Stimulated activated naive CD4-positive, alpha-beta T cell (primary cell): ENCODE data around the gene LSAMP.

Source experiments
- DNase-seq, 6 experiments: peaks; one replicate each; lab custom pipeline; 2025; lab: John Stamatoyannopoulos, UW

LSAMP gene

DNA sequence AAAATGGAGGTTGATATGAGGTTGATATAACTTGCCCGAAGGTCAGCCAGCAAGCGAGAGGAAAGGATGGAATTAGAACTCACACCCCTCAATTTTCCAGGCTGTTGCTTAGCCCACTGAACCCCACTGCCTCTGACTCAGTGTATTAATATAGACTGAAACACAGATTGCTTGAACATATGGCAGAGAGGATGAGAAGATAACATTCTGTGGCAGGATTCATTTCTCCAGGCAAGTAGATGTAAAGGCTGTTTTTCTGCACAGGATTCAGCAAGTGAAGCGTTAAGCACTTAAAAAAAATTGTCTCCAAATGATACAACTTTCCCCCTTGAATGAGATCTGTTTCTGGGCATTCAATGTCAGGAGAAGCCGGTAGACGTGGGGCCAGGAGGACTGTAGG lies 486.8 kb downstream of the LSAMP start:
- DNase-seq, result no peak

DNA sequence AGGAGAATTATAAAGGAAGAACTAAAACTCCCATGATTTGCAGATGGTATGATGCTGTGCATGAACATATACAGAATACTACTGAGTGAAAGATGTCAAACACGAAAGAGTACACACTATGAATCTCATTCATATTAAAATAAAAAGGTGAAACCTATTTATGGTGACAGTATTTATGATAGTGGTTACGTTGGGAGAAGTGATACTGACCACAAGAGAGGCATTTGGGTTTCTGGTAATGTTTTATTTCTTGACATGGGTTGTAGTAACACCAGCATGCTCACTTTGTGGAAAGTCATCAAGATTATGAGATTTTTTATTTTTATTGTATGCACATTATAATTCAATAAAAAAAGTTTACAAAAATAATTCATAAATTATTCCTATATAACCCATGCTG lies 498.0 kb downstream of the LSAMP start:
- no peak for DNase-seq

GRCh38 chr3:115943579-115943978 lies 501.7 kb downstream of the LSAMP start:
- DNase-seq, result no peak

- no peak for DNase-seq
Observed at GRCh38 chr3:115937054-115937453, 508.2 kb downstream of the LSAMP start.

GRCh38 chr3:115932807-115933206 lies 512.5 kb downstream of the LSAMP start:
- no peak for DNase-seq

- DNase-seq, result no peak
Observed at GRCh38 chr3:115931581-115931980, 513.7 kb downstream of the LSAMP start.

- DNase-seq, result no peak
Observed at GRCh38 chr3:115930922-115931321, 514.4 kb downstream of the LSAMP start.

- no peak for DNase-seq
Observed at GRCh38 chr3:115930168-115930567, 515.1 kb downstream of the LSAMP start.

GRCh38 chr3:115928376-115928775 lies 516.9 kb downstream of the LSAMP start:
- no peak for DNase-seq

- no peak for DNase-seq
Observed at GRCh38 chr3:115927197-115927596, 518.1 kb downstream of the LSAMP start.

DNA sequence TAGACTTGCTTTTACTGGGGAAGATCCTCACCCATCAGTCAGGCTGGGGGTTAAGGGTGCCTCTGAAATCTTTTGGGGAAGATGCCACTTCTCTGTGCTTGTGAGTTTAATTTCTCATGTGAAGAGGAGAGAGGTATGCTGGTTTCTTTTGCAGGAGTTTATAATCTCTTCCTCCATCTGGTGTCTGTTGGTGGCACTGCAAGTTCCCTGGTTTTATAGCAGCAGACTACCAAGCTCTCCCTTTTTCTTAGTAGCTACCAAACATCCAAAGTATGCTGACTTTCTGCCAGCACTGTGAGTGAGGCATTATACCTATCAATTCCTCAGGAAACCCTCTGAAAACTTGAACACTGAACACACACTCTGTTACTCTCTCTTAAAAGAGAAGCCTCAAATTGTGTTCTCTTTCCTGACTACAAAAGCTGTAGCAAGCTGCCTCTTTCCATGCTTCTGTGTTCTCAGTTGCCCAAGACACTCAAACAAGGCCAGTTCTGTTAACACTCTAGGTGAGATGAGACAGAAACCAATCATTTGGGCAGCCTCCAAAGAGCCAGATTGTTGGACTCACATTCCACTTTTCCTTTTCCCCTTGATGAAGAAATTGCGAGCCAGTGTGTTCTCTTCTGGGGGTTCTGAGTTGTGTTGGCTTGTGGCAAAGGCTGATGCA lies 522.5 kb downstream of the LSAMP start:
- DNase-seq, result no peak

- DNase-seq, result no peak
Observed at GRCh38 chr3:115921711-115922110, 523.6 kb downstream of the LSAMP start.

- DNase-seq, result no peak
Observed at GRCh38 chr3:115918900-115919299, 526.4 kb downstream of the LSAMP start.

- DNase-seq, result no peak
Observed at GRCh38 chr3:115916866-115917265, 528.4 kb downstream of the LSAMP start.

GRCh38 chr3:115915061-115915460 lies 530.2 kb downstream of the LSAMP start:
- DNase-seq, result no peak

- no peak for DNase-seq
Observed at GRCh38 chr3:115913069-115913686, 532.1 kb downstream of the LSAMP start.

DNA sequence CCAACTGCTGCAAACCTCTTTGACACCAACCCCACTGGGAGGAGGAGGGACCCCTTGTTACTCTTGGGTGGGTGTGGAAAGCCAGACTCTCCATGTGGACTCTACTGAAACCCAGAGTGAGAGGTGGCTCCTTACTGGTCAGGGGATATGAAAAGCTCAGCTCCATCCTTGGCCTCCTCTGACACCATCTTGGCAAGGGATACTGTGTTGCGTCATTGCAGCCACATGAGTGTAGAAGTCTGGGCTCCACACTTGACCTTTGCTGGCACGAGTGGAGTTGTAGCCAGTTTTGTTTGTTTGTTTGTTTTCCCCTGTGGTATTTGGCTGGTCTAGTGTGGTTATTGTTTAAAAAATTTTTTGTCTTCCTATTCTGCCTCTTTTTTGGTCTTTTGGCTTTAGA lies 532.9 kb downstream of the LSAMP start:
- DNase-seq, result no peak

GRCh38 chr3:115905871-115906270 lies 539.4 kb downstream of the LSAMP start:
- no peak for DNase-seq

DNA sequence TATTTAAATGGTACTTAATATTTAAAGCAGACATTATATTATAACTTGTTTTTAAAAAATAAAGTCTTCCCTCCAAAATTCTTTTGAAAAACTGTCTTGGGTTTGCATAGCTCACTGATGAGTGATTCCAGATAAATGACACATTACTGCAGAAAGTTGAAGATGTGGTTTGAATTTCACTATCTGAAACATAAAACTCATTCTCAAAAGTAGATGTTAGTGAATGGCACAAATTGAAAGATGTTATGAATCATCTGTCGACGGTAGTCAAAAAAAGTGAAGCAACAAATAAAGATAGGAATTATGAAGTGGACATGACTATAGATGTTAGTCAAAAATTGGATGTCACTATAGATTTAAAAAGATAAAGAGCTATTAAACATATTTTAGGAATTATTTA lies 541.4 kb downstream of the LSAMP start:
- no peak for DNase-seq

GRCh38 chr3:115901008-115901407 lies 544.3 kb downstream of the LSAMP start:
- DNase-seq, result no peak

GRCh38 chr3:115899535-115899934 lies 545.8 kb downstream of the LSAMP start:
- no peak for DNase-seq

- no peak for DNase-seq
Observed at GRCh38 chr3:115898656-115899410, 546.5 kb downstream of the LSAMP start.

GRCh38 chr3:115891006-115891636 lies 554.2 kb downstream of the LSAMP start:
- DNase-seq, result no peak
